Measurements from ENCODE around the gene WWOX.

DNA sequence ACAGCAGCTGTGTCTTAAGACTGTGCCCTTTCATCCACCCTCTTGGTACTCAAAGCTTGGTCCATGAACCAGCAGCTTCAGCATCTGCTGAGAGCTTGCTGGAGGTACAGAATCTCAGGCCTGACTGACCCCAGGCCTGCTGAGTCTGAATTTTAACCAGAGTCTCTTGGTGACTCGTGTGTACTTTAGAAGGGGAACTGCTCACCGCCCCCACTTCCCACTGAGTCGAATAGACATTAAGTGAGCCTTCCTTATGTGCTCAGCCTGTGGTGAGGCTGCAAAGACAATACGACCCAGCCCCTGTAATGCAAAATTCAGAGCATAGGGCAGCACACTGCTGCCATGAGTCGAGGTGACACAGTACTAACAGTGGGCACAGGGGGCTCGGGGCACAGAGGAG, 662.8 kb downstream of the WWOX start:
- TF ChIP-seq, protein P1, sequence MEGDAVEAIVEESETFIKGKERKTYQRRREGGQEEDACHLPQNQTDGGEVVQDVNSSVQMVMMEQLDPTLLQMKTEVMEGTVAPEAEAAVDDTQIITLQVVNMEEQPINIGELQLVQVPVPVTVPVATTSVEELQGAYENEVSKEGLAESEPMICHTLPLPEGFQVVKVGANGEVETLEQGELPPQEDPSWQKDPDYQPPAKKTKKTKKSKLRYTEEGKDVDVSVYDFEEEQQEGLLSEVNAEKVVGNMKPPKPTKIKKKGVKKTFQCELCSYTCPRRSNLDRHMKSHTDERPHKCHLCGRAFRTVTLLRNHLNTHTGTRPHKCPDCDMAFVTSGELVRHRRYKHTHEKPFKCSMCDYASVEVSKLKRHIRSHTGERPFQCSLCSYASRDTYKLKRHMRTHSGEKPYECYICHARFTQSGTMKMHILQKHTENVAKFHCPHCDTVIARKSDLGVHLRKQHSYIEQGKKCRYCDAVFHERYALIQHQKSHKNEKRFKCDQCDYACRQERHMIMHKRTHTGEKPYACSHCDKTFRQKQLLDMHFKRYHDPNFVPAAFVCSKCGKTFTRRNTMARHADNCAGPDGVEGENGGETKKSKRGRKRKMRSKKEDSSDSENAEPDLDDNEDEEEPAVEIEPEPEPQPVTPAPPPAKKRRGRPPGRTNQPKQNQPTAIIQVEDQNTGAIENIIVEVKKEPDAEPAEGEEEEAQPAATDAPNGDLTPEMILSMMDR (IDR thresholded peaks at IDR 0.05; ENCODE audit: insufficient read depth, low read depth, low read length) = no peak
- TF ChIP-seq EZH2 (IDR thresholded peaks at IDR 0.05; ENCODE audit: insufficient read depth, low read length) = no peak
